KMS-11 (cell line): ENCODE measurements around the gene SRSF7.

Source experiments
- H2AFZ ChIP-seq: fragments of 200-600 bp; sonication (generic); 2 replicates; pipeline ENCODE4 v1.6.1; 2016; ENCODE audit warnings: antibody characterized with exemption, mixed run types, low read depth
- H3K27ac ChIP-seq: fragments of 200-600 bp; sonication (generic); 2 replicates; pipeline ENCODE4 v1.6.1; 2016; ENCODE audit warnings: mild to moderate bottlenecking, mixed run types
- H3K27me3 ChIP-seq: fragments of 200-600 bp; sonication (generic); 2 replicates; pipeline ENCODE4 v1.6.1; 2017; ENCODE audit warnings: mild to moderate bottlenecking, low read depth, mixed run types, moderate library complexity; ENCODE audit not compliant: insufficient read depth
- H3K36me3 ChIP-seq: fragments of 200-600 bp; sonication (generic); 2 replicates; pipeline ENCODE4 v1.6.1; 2017; ENCODE audit warnings: mild to moderate bottlenecking, mixed run types; ENCODE audit not compliant: insufficient read depth
- H3K4me1 ChIP-seq: fragments of 200-600 bp; sonication (generic); 2 replicates; pipeline ENCODE4 v1.6.1; 2016; ENCODE audit warnings: mild to moderate bottlenecking, low read depth, mixed run types; ENCODE audit not compliant: poor library complexity, severe bottlenecking
- H3K4me2 ChIP-seq: fragments of 200-600 bp; sonication (generic); 2 replicates; pipeline ENCODE4 v1.7.0; 2016; ENCODE audit warnings: mild to moderate bottlenecking, mixed run types
- H3K4me3 ChIP-seq: fragments of 200-600 bp; sonication (generic); IDR thresholded peaks from 2 replicates; pipeline ENCODE4 v1.6.1; 2017; ENCODE audit warnings: low read depth, low read length, mixed read lengths; ENCODE audit not compliant: insufficient read depth
- H3K79me2 ChIP-seq: fragments of 200-600 bp; sonication (generic); 2 replicates; pipeline ENCODE4 v1.6.1; 2016; ENCODE audit warnings: low read depth, mixed run types; ENCODE audit not compliant: insufficient read depth
- H3K9ac ChIP-seq: fragments of 200-600 bp; sonication (generic); 2 replicates; pipeline ENCODE4 v1.6.1; 2016; ENCODE audit warnings: mild to moderate bottlenecking, mixed run types
- H4K20me1 ChIP-seq: fragments of 200-600 bp; sonication (generic); 2 replicates; pipeline ENCODE4 v1.6.1; 2016; ENCODE audit warnings: mild to moderate bottlenecking, mixed run types; ENCODE audit not compliant: insufficient read depth
- TF ChIP-seq, protein P1 (sequence below): fragments of 200-600 bp; sonication (generic); conservative IDR thresholded peaks from 2 replicates; pipeline ENCODE4 v1.6.1; 2017; ENCODE audit warnings: low read depth, mild to moderate bottlenecking, antibody characterized with exemption, low read length, moderate library complexity, mixed read lengths

Gene SRSF7

DNA sequence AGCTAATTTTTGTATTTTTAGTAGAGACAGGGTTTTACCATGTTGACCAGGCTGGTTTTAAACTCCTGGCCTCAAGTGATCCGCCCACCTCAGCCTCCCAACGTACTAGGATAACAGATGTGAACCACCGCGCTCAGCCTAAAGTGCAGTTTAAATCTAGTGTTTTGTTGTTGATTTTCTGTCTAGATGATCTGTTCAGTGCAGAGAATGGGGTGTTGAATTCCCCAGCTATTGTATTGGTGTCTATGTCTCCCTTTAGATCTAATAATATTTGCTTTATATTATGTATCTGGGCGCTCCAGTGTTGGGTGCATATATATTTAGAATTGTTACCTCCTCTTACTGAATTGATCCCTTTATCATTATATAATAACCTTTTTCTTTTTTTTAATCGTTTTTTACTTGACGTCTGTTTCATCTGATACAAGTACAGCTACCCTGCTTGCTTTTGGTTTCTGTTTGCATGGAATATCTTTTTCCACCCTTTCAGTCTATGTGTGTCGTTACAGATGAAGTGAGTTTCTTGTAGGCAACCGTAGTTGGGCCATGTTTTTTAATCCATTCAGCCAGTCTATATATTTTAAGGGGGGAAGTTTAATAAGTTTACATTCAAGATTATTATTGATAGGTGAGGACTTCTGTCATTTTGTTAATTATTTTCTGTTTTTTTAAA, 50.9 kb downstream of the SRSF7 start:
- Histone ChIP-seq H4K20me1 (no peaks in the 10 kb centered on the region), H3K4me3 (no peak overlapping the region), H3K9ac (no peak overlapping the region), H2AFZ (no peak overlapping the region), H3K36me3 (no peaks in the 10 kb centered on the region; the same call in 1 of the 2 replicates), H3K79me2 (peaks cover 6% of the 10 kb centered on the region; the same call in 1 of the 2 replicates), H3K4me2 (no peak overlapping the region), H3K4me1 (peaks cover 10% of the 10 kb centered on the region), H3K27ac (no peak overlapping the region), H3K27me3 (no peaks in the 10 kb centered on the region)
- TF ChIP-seq, protein P1, sequence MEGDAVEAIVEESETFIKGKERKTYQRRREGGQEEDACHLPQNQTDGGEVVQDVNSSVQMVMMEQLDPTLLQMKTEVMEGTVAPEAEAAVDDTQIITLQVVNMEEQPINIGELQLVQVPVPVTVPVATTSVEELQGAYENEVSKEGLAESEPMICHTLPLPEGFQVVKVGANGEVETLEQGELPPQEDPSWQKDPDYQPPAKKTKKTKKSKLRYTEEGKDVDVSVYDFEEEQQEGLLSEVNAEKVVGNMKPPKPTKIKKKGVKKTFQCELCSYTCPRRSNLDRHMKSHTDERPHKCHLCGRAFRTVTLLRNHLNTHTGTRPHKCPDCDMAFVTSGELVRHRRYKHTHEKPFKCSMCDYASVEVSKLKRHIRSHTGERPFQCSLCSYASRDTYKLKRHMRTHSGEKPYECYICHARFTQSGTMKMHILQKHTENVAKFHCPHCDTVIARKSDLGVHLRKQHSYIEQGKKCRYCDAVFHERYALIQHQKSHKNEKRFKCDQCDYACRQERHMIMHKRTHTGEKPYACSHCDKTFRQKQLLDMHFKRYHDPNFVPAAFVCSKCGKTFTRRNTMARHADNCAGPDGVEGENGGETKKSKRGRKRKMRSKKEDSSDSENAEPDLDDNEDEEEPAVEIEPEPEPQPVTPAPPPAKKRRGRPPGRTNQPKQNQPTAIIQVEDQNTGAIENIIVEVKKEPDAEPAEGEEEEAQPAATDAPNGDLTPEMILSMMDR, result no peak

DNA sequence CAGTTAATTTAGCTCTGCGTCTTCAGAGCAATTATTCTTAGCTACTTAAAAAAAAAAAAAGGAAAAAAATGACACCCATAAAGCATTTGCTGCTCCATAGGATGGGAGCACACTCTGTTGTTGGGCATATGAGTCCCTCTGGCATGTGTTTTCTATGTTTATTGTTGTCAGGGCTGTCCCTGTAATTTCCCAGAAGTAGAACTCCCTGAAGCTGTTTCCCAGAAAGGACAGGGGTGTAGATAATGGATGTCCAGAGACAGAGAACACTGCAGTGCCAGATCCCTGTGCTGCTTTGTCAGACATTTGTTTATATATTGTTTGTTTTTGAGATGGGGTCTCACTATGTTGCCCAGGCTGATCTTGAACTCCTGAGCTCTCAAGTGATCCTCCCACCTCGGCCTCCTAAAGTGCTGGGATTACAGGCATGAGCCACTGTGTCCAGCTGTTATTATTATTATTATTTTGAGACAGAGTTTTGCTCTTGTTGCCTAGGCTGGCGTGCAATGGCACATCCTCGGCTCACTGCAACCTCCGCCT, 52.6 kb downstream of the SRSF7 start:
- no peak overlapping the region for H3K4me2 ChIP-seq
- H3K9ac ChIP-seq, result no peak overlapping the region
- no peaks in the 10 kb centered on the region for H3K27me3 ChIP-seq
- no peaks in the 10 kb centered on the region; the same call in 1 of the 2 replicates for H3K36me3 ChIP-seq
- H3K79me2 ChIP-seq, result peaks cover 6% of the 10 kb centered on the region; the same call in 1 of the 2 replicates
- H3K4me3 ChIP-seq, result no peak overlapping the region
- peaks cover 10% of the 10 kb centered on the region for H3K4me1 ChIP-seq
- TF ChIP-seq, protein P1, result no peak
- no peaks in the 10 kb centered on the region for H4K20me1 ChIP-seq
- H3K27ac ChIP-seq, result no peak overlapping the region
- H2AFZ ChIP-seq, result no peak overlapping the region

- H3K9ac ChIP-seq, result no peak overlapping the region
- H2AFZ ChIP-seq, result no peak overlapping the region
- H4K20me1 ChIP-seq, result no peaks in the 10 kb centered on the region
- TF ChIP-seq, protein P1, result no peak
- H3K4me1 ChIP-seq, result peaks cover 10% of the 10 kb centered on the region
- H3K4me2 ChIP-seq, result no peak overlapping the region
- no peak overlapping the region for H3K27ac ChIP-seq
- no peak overlapping the region for H3K4me3 ChIP-seq
- H3K27me3 ChIP-seq, result no peaks in the 10 kb centered on the region
- H3K79me2 ChIP-seq, result peaks cover 6% of the 10 kb centered on the region; the same call in 1 of the 2 replicates
- no peaks in the 10 kb centered on the region; the same call in 1 of the 2 replicates for H3K36me3 ChIP-seq
Measured at GRCh38 chr2:38697116-38697840, 53.9 kb downstream of the SRSF7 start.
